ENCODE results near the gene SAMD4A.
A peak's percentile ranks its signal among the peaks of the same experiment; 100 is the strongest.

The SAMD4A gene

DNA sequence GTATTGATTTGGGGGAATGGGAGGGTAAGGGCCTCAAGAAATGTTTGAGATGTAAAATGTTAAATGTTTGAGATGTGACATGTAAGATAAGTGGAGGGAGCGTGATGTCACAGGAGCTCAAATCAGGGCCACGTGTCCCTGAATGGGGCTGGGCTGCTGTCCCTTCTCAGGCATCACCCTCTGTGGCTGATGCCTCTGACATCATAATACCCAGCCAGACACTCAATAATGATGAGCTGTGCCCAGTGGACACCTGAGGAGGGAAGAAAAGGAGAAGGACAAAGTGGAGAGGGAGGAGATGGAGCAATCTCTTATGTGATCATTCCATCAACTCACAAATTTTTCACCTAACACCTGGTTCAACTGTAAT is 120.8 kb downstream of the SAMD4A start:
- no peak overlapping the region for H3K4me3 ChIP-seq (ENCODE audit: low read depth, low read length)
- TF ChIP-seq, protein P1, sequence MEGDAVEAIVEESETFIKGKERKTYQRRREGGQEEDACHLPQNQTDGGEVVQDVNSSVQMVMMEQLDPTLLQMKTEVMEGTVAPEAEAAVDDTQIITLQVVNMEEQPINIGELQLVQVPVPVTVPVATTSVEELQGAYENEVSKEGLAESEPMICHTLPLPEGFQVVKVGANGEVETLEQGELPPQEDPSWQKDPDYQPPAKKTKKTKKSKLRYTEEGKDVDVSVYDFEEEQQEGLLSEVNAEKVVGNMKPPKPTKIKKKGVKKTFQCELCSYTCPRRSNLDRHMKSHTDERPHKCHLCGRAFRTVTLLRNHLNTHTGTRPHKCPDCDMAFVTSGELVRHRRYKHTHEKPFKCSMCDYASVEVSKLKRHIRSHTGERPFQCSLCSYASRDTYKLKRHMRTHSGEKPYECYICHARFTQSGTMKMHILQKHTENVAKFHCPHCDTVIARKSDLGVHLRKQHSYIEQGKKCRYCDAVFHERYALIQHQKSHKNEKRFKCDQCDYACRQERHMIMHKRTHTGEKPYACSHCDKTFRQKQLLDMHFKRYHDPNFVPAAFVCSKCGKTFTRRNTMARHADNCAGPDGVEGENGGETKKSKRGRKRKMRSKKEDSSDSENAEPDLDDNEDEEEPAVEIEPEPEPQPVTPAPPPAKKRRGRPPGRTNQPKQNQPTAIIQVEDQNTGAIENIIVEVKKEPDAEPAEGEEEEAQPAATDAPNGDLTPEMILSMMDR (IDR thresholded peaks at IDR 0.05; ENCODE audit: insufficient read depth, low read length, missing control alignments) = no peak
- ChIA-PET CTCF (interaction anchor here (0.7 to 13.5 kb wide), 4 partner anchors 10 to 123 kb away, joined by 3 to 168 read pairs (median 21); partner anchors contain the start of gene SAMD4A), POLR2A (interaction anchor here (0.9 kb wide), 1 partner anchor 122 kb away, joined by 3 read pairs; no protein-coding TSS in a partner anchor)
- no peak for DNase-seq (ENCODE audit: low read depth, low spot score)

DNA sequence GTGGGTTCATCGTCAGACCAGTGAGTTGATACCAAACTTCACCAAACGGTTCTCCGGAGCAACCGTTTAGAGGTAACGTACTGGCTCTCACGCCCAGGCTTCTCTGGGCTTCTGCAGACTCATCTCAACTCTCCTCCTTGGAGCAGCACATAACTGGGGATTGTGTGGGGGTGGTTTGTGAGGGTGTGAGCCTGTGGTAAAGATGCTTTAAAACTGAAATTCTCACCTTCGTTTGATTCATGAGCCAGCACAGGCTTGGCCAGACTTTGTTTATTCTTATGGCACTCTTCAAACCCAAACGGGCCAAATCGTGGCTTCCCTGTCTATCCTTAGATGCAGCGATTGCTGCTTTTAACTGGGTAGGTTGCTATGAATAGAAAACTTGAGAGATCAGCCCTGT is 121.3 kb downstream of the SAMD4A start:
- POLR2A ChIA-PET = interaction anchor here (0.9 kb wide), 1 partner anchor 122 kb away, joined by 3 read pairs; no protein-coding TSS in a partner anchor
- no peak overlapping the region for H3K4me3 ChIP-seq (ENCODE audit: low read depth, low read length)
- no peak for DNase-seq (ENCODE audit: low read depth, low spot score)
- CTCF ChIA-PET = interaction anchor here (0.7 to 13.5 kb wide), 3 partner anchors 9 to 123 kb away, joined by 3 to 168 read pairs (median 35); partner anchors contain the start of gene SAMD4A
- TF ChIP-seq, protein P1 (IDR thresholded peaks at IDR 0.05; ENCODE audit: insufficient read depth, low read length, missing control alignments) = no peak

DNA sequence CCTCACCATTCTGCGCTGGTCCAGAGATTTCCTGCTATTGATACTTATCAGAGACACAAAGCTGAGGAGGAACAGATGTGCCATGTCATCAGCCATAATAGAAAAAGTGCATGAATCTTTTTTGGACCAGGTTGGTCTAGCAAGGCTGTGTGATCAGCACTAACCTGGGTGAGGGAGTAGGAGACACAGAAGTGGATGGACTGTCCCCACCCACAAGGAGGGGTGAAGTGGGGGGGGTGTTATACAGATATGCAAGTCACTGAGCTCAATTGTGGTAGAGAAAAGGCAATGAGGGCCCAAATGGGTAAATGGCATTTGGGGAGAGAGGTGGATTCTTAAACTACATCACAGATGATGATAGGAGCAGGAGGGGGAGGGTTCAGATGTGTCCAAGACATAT is 123.0 kb downstream of the SAMD4A start:
- ChIA-PET CTCF (interaction anchor here (0.8 to 13.5 kb wide), 12 partner anchors 9 to 125 kb away, joined by 3 to 168 read pairs (median 9); partner anchors contain the start of gene SAMD4A), POLR2A (interaction anchor here (1.6 kb wide), 1 partner anchor 13 kb away, joined by 3 read pairs; no protein-coding TSS in a partner anchor)
- DNase-seq (ENCODE audit: low read depth, low spot score) = no peak
- no peak overlapping the region for H3K4me3 ChIP-seq (ENCODE audit: low read depth, low read length)
- TF ChIP-seq, protein P1 (IDR thresholded peaks at IDR 0.05; ENCODE audit: insufficient read depth, low read length, missing control alignments) = no peak

DNA sequence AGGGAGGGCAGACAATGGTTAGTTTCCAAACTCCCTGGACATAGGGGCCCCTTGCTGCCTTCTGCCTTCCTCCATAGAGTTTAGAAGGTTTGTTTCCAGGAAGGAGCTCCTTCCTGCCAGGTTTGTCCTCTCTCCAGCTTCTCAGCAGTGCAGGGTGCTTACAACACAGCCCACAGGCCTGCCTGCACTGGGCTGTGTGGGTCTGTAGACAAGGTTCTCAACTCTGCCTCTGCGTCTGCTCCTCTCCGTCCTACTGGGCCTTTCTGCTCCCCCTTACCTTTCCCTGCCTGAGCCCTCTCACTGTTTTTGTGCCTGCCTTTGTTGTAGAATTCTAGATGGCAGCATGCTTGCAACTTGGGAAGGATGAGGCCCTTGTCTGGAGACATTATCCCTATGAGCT is 124.0 kb downstream of the SAMD4A start:
- no peak for DNase-seq (ENCODE audit: low read depth, low spot score)
- ChIA-PET POLR2A (interaction anchor here (0.6 to 1.9 kb wide), 3 partner anchors 14 to 125 kb away, joined by 3 to 7 read pairs (median 3); partner anchors contain the start of gene SAMD4A), CTCF (interaction anchor here (0.6 to 13.5 kb wide), 41 partner anchors 8 to 428 kb away, joined by 3 to 168 read pairs (median 4); partner anchors contain the start of genes CGRRF1 and SAMD4A)
- TF ChIP-seq, protein P1 (IDR thresholded peaks at IDR 0.05; ENCODE audit: insufficient read depth, low read length, missing control alignments) = no peak
- H3K4me3 ChIP-seq (ENCODE audit: low read depth, low read length) = no peak overlapping the region

DNA sequence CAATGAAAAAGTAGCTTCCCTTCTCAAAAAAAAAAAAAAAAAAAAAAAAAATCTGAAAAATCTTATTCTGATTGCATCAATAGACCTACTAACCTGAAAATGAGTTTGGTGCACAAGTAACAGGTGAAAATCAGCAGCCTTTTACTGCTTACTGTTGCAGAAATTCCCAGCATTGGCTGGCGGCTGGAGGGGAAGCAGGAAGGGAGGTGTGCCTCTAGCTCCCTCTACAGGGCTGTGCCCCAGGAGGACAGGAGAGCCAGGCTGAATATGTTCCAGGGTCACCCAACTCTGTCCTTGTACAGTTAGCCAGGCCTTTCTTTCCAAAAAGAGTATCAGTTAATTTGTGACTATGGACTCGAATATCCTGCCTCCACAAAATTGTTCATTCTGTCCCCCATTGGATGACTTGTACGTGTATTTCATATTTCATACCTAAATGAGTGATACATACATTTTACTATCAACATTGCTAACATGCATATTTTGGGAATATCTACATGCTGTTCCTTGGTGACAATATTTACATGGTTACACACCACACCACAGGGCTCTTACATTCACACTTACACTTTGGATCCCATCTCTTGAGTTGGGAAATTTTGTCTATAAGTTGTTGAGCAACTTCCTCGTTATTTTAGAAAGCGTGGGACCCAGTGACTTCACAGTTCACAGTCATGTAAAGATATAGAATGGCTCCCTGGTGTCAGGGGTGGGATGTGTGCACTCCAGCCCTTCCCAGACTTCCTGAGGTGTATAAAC is 124.8 kb downstream of the SAMD4A start:
- TF ChIP-seq, protein P1 (IDR thresholded peaks at IDR 0.05; ENCODE audit: insufficient read depth, low read length, missing control alignments) = peak; percentile 94
- ChIA-PET CTCF (interaction anchor here (0.6 to 13.5 kb wide), 38 partner anchors 8 to 427 kb away, joined by 3 to 168 read pairs (median 4); partner anchors contain the start of genes CGRRF1 and SAMD4A), POLR2A (interaction anchor here (0.6 to 1.9 kb wide), 2 partner anchors 125 to 126 kb away, joined by 3 to 7 read pairs; partner anchors contain the start of gene SAMD4A)
- no peak for DNase-seq (ENCODE audit: low read depth, low spot score)
- no peak overlapping the region for H3K4me3 ChIP-seq (ENCODE audit: low read depth, low read length)

DNA sequence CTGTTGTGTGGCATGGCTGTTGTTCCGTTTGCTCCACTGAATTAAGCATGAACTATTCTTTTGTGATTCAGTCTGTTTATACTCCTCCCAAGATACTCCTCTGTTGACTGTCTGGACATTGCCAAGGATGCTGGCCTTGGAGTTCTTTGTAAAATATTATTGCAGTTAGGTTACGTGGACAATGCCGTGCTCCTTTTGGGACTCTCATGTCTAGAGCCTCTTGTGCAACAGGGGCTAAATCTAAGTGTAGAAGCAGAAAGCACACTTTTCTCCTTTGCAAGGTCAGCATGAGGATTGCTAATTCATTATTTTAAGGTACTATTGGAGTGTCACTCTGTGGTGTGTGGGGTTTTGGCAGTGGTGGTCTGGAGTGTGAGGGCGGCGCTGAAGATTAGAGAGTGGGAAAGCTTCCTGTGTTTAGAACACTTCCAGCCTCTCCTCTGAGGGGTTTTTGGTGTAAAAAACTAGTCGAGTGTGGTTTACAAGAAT is 125.4 kb downstream of the SAMD4A start:
- no peak overlapping the region for H3K4me3 ChIP-seq (ENCODE audit: low read depth, low read length)
- CTCF ChIA-PET = interaction anchor here (1.1 to 13.5 kb wide), 8 partner anchors 9 to 127 kb away, joined by 3 to 168 read pairs (median 4); partner anchors contain the start of gene SAMD4A
- TF ChIP-seq, protein P1 (IDR thresholded peaks at IDR 0.05; ENCODE audit: insufficient read depth, low read length, missing control alignments) = no peak
- DNase-seq (ENCODE audit: low read depth, low spot score) = no peak
- POLR2A ChIA-PET = no interaction called here

All from AG04449 (cell line).